MCF 10A (cell line): ENCODE data around the gene DCLK1. TPM values are rescaled to one million over a fixed set of nuclear protein-coding genes. Genes with fewer than 3 reads are reported as not detected.

ENCODE experiments used
- BruUV-seq: library from RNA; stranded (reverse); fragments of 400-500 nt; replicated peaks from 2 replicates; lab custom pipeline; 2021; lab: Mats Ljungman, UMichigan
- CTCF ChIA-PET: fragments of 300-600 bp; sonication (Branson Sonifier 250); formaldehyde crosslinking; extraction: SDS; loops from one replicate; lab custom pipeline; 2021; ENCODE audit warnings: antibody characterized with exemption, inconsistent platforms; lab: Yijun Ruan, JAX
- POLR2A ChIA-PET: fragments of 300-600, 350-650 bp; sonication (Branson Sonifier 250); formaldehyde crosslinking; extraction: SDS; loops from one replicate; lab custom pipeline; 2020; ENCODE audit warnings: antibody characterized with exemption, inconsistent platforms; lab: Yijun Ruan, JAX
- DNase-seq: peaks from one replicate; pipeline ENCODE4 v3.0.0-alpha.2; 2018; ENCODE audit not compliant: unreplicated experiment
- H3K27ac Mint-ChIP-seq: one replicate; pipeline ENCODE4 v1.8.0; 2022; ENCODE audit warnings: mild to moderate bottlenecking, low read depth, mixed read lengths; ENCODE audit not compliant: unreplicated experiment
- H3K27me3 Mint-ChIP-seq: one replicate; pipeline ENCODE4 v1.8.0; 2022; ENCODE audit warnings: mixed read lengths; ENCODE audit not compliant: insufficient read depth, unreplicated experiment
- H3K36me3 Mint-ChIP-seq: one replicate; pipeline ENCODE4 v1.8.0; 2022; ENCODE audit warnings: mild to moderate bottlenecking, moderate library complexity, mixed read lengths; ENCODE audit not compliant: insufficient read depth, unreplicated experiment
- H3K4me1 Mint-ChIP-seq: one replicate; pipeline ENCODE4 v1.8.0; 2022; ENCODE audit warnings: mixed read lengths; ENCODE audit not compliant: insufficient read depth, unreplicated experiment
- H3K4me3 Mint-ChIP-seq: one replicate; pipeline ENCODE4 v1.8.0; 2022; ENCODE audit warnings: mild to moderate bottlenecking, moderate library complexity, mixed read lengths; ENCODE audit not compliant: unreplicated experiment
- H3K9me3 Mint-ChIP-seq: one replicate; pipeline ENCODE4 v1.8.0; 2022; ENCODE audit warnings: mixed read lengths; ENCODE audit not compliant: unreplicated experiment
- CTCF ChIP-seq: fragments of 200-600 bp; IDR thresholded peaks from one replicate; pipeline ENCODE4 v1.8.0; 2022; ENCODE audit warnings: antibody characterized with exemption, mild to moderate bottlenecking; ENCODE audit not compliant: unreplicated experiment
- intact Hi-C: fragments of 100-400 bp; cut with micrococcal nuclease; formaldehyde crosslinking; loops from 2 replicates; pipeline ENCODE4 v1.14.1; 2022
- total RNA-seq: library from RNA; stranded (reverse); gene quantifications from 2 replicates; pipeline ENCODE4 v1.2.3, GENCODE V29; 2022

Gene DCLK1
- total RNA-seq, 1 experiment from 2014 or later, result 0.44 TPM

- intact Hi-C loops, result no loop called here
- Mint-ChIP-seq H3K36me3 (no peaks in the 10 kb centered on the region), H3K4me1 (no peaks in the 10 kb centered on the region), H3K27ac (no peak overlapping the region), H3K27me3 (no peaks in the 10 kb centered on the region), H3K9me3 (no peaks in the 10 kb centered on the region), H3K4me3 (no peak overlapping the region)
- no TSS peak for BruUV-seq
- ChIA-PET POLR2A (interaction anchor here (0.7 to 1.2 kb wide), 2 partner anchors 10 to 13 kb away, joined by 3 read pairs; no protein-coding TSS in a partner anchor), CTCF (interaction anchor here (0.6 kb wide), 1 partner anchor 49 kb away, joined by 3 read pairs; no protein-coding TSS in a partner anchor)
- no peak for TF ChIP-seq CTCF
- no peak for DNase-seq
These were observed 221.2 kb downstream of the DCLK1 start for GRCh38 chr13:35909837-35910540.

- no peaks in the 10 kb centered on the region for H3K27me3 Mint-ChIP-seq
- H3K4me1 Mint-ChIP-seq, result no peaks in the 10 kb centered on the region
- H3K9me3 Mint-ChIP-seq, result no peaks in the 10 kb centered on the region
- no peak for TF ChIP-seq CTCF
- CTCF ChIA-PET, result interaction anchor here (0.6 kb wide), 1 partner anchor 48 kb away, joined by 3 read pairs; no protein-coding TSS in a partner anchor
- no peak overlapping the region for H3K4me3 Mint-ChIP-seq
- no peak for DNase-seq
- no peak overlapping the region for H3K27ac Mint-ChIP-seq
- POLR2A ChIA-PET, result interaction anchor here (0.6 to 1.2 kb wide), 2 partner anchors 9 to 784 kb away, joined by 3 read pairs; no protein-coding TSS in a partner anchor
- no peaks in the 10 kb centered on the region for H3K36me3 Mint-ChIP-seq
- BruUV-seq, result no TSS peak
- intact Hi-C loops, result no loop called here
These were observed 222.1 kb downstream of the DCLK1 start for GRCh38 chr13:35909091-35909490.

- H3K4me3 Mint-ChIP-seq, result no peak overlapping the region
- no peak overlapping the region for H3K27ac Mint-ChIP-seq
- no peaks in the 10 kb centered on the region for H3K9me3 Mint-ChIP-seq
- DNase-seq, result no peak
- H3K36me3 Mint-ChIP-seq, result no peaks in the 10 kb centered on the region
- H3K4me1 Mint-ChIP-seq, result no peaks in the 10 kb centered on the region
- no peaks in the 10 kb centered on the region for H3K27me3 Mint-ChIP-seq
- POLR2A ChIA-PET, result interaction anchor here (0.6 kb wide), 1 partner anchor 785 kb away, joined by 3 read pairs; no protein-coding TSS in a partner anchor
- no peak for TF ChIP-seq CTCF
- intact Hi-C loops, result no loop called here
- CTCF ChIA-PET, result interaction anchor here (0.7 to 0.9 kb wide), 2 partner anchors 45 to 386 kb away, joined by 3 read pairs; no protein-coding TSS in a partner anchor
- no TSS peak for BruUV-seq
These were observed 223.0 kb downstream of the DCLK1 start for GRCh38 chr13:35908226-35908625.

GRCh38 chr13:35906636-35907035 lies 224.5 kb downstream of the DCLK1 start:
- ChIA-PET CTCF (no interaction called here), POLR2A (no interaction called here)
- TF ChIP-seq CTCF, result no peak
- BruUV-seq, result no TSS peak
- H3K27me3 Mint-ChIP-seq, result no peaks in the 10 kb centered on the region
- intact Hi-C loops, result no loop called here
- no peak overlapping the region for H3K4me3 Mint-ChIP-seq
- H3K27ac Mint-ChIP-seq, result no peak overlapping the region
- no peaks in the 10 kb centered on the region for H3K9me3 Mint-ChIP-seq
- no peaks in the 10 kb centered on the region for H3K36me3 Mint-ChIP-seq
- no peaks in the 10 kb centered on the region for H3K4me1 Mint-ChIP-seq
- DNase-seq, result no peak
